ENCODE measurements around the gene ANKRD42.

ANKRD42 gene

DNA sequence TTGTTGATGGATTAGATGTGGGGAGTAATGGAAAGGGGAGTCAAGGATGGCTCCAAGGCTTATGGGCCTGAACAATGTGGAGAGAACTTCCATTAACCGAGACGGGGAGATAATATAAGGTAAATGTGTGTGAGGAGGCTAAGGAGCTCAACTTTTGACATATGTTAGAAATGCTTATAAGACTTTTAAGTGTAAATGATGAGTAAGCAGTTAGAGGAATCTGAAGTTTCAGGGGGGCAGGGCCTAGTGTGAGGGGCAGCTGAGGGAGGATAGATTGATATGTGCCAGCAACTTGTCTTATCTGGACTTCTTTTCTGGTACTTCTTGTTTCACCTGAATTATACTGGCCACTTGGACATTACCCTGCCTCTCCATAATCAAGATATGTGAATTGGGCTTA lies 29.9 kb downstream of the ANKRD42 start:
- Histone ChIP-seq H3K9ac (ENCODE audit: low read depth, low read length, poor library complexity, severe bottlenecking) (no peak overlapping the region), H3K9me2 (replicated peaks; ENCODE audit: low read depth, low read length) (no peaks in the 10 kb centered on the region), H3K4me3 (ENCODE audit: low read length, poor library complexity, severe bottlenecking) (no peak overlapping the region), H3K4me1 (ENCODE audit: insufficient read depth, low read length, poor library complexity, severe bottlenecking) (no peaks in the 10 kb centered on the region), H3F3A (ENCODE audit: low read depth) (no peaks in the 10 kb centered on the region), H2AFZ (ENCODE audit: low read length) (no peak overlapping the region), H3K27me3 (ENCODE audit: insufficient read depth, low read length, poor library complexity, severe bottlenecking) (no peaks in the 10 kb centered on the region), H4K20me1 (ENCODE audit: insufficient read depth, low read length, poor library complexity, severe bottlenecking) (no peaks in the 10 kb centered on the region), H3K9me3 (ENCODE audit: insufficient read depth, low read depth, low read length) (no peaks in the 10 kb centered on the region), H3K36me3 (ENCODE audit: insufficient read depth, low read length) (no peaks in the 10 kb centered on the region), H3K79me2 (ENCODE audit: insufficient read depth, low read length) (no peaks in the 10 kb centered on the region), H3K4me2 (ENCODE audit: low read depth, low read length, poor library complexity, severe bottlenecking) (no peak overlapping the region)
- TF ChIP-seq, protein P1, sequence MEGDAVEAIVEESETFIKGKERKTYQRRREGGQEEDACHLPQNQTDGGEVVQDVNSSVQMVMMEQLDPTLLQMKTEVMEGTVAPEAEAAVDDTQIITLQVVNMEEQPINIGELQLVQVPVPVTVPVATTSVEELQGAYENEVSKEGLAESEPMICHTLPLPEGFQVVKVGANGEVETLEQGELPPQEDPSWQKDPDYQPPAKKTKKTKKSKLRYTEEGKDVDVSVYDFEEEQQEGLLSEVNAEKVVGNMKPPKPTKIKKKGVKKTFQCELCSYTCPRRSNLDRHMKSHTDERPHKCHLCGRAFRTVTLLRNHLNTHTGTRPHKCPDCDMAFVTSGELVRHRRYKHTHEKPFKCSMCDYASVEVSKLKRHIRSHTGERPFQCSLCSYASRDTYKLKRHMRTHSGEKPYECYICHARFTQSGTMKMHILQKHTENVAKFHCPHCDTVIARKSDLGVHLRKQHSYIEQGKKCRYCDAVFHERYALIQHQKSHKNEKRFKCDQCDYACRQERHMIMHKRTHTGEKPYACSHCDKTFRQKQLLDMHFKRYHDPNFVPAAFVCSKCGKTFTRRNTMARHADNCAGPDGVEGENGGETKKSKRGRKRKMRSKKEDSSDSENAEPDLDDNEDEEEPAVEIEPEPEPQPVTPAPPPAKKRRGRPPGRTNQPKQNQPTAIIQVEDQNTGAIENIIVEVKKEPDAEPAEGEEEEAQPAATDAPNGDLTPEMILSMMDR (conservative IDR thresholded peaks at IDR 0.05; ENCODE audit: low read length): no peak
- no peak for TF ChIP-seq EZH2phosphoT487 (IDR thresholded peaks at IDR 0.05; ENCODE audit: borderline replicate concordance)

DNA sequence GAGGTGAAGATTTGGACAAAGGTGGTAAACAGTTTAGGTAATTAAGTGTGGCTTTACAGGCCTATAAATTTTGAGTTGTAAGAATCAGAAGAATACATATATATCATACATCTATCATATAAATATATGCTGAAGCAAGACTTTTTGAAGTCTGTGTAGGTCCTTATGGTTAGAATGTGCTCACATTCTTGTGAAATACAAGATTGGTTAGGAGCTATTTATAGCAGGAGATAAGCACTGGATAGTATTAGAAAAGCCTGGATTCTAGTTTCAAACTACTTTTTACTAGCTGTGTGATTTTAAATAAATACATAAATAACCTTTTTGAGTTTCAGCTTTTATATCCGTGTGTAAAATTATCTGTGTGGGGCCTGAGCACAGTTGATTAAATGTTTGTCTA lies 42.3 kb downstream of the ANKRD42 start:
- no peaks in the 10 kb centered on the region for H3K36me3 ChIP-seq (ENCODE audit: insufficient read depth, low read length)
- no peaks in the 10 kb centered on the region for H3F3A ChIP-seq (ENCODE audit: low read depth)
- H3K27me3 ChIP-seq (ENCODE audit: insufficient read depth, low read length, poor library complexity, severe bottlenecking): no peaks in the 10 kb centered on the region
- no peaks in the 10 kb centered on the region for H3K9me3 ChIP-seq (ENCODE audit: insufficient read depth, low read depth, low read length)
- no peak overlapping the region for H2AFZ ChIP-seq (ENCODE audit: low read length)
- no peak overlapping the region for H3K9ac ChIP-seq (ENCODE audit: low read depth, low read length, poor library complexity, severe bottlenecking)
- no peaks in the 10 kb centered on the region for H4K20me1 ChIP-seq (ENCODE audit: insufficient read depth, low read length, poor library complexity, severe bottlenecking)
- no peak overlapping the region for H3K4me3 ChIP-seq (ENCODE audit: low read length, poor library complexity, severe bottlenecking)
- TF ChIP-seq, protein P1 (conservative IDR thresholded peaks at IDR 0.05; ENCODE audit: low read length): no peak
- no peak for TF ChIP-seq EZH2phosphoT487 (IDR thresholded peaks at IDR 0.05; ENCODE audit: borderline replicate concordance)
- H3K9me2 ChIP-seq (replicated peaks; ENCODE audit: low read depth, low read length): no peaks in the 10 kb centered on the region
- H3K79me2 ChIP-seq (ENCODE audit: insufficient read depth, low read length): no peaks in the 10 kb centered on the region
- H3K4me2 ChIP-seq (ENCODE audit: low read depth, low read length, poor library complexity, severe bottlenecking): no peak overlapping the region
- H3K4me1 ChIP-seq (ENCODE audit: insufficient read depth, low read length, poor library complexity, severe bottlenecking): no peaks in the 10 kb centered on the region

DNA sequence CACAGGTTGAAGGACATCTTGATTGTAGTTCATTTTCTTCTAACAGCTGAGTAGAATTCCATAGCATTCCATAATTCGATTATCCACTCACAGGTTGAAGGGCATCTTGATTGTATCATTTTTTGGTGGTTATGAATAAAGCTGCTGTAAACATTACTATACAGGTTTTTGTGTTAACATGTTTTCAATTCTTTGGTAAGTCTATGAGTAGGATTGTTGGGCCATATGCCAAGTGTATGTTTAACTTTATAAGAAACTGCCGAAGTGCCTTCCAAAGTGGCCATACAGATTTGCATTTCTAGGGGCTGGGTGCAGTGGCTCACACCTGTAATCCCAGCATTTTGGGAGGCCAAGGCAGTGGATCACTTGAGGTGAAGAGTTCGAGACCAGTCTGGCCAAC lies 44.6 kb downstream of the ANKRD42 start:
- no peaks in the 10 kb centered on the region for H3K4me1 ChIP-seq (ENCODE audit: insufficient read depth, low read length, poor library complexity, severe bottlenecking)
- H3K36me3 ChIP-seq (ENCODE audit: insufficient read depth, low read length): no peaks in the 10 kb centered on the region
- H3K9ac ChIP-seq (ENCODE audit: low read depth, low read length, poor library complexity, severe bottlenecking): no peak overlapping the region
- H2AFZ ChIP-seq (ENCODE audit: low read length): no peak overlapping the region
- TF ChIP-seq, protein P1 (conservative IDR thresholded peaks at IDR 0.05; ENCODE audit: low read length): no peak
- TF ChIP-seq EZH2phosphoT487 (IDR thresholded peaks at IDR 0.05; ENCODE audit: borderline replicate concordance): no peak
- H3K9me2 ChIP-seq (replicated peaks; ENCODE audit: low read depth, low read length): no peaks in the 10 kb centered on the region
- no peaks in the 10 kb centered on the region for H4K20me1 ChIP-seq (ENCODE audit: insufficient read depth, low read length, poor library complexity, severe bottlenecking)
- no peaks in the 10 kb centered on the region for H3K27me3 ChIP-seq (ENCODE audit: insufficient read depth, low read length, poor library complexity, severe bottlenecking)
- no peaks in the 10 kb centered on the region for H3K9me3 ChIP-seq (ENCODE audit: insufficient read depth, low read depth, low read length)
- H3F3A ChIP-seq (ENCODE audit: low read depth): no peaks in the 10 kb centered on the region
- no peaks in the 10 kb centered on the region for H3K79me2 ChIP-seq (ENCODE audit: insufficient read depth, low read length)
- no peak overlapping the region for H3K4me2 ChIP-seq (ENCODE audit: low read depth, low read length, poor library complexity, severe bottlenecking)
- no peak overlapping the region for H3K4me3 ChIP-seq (ENCODE audit: low read length, poor library complexity, severe bottlenecking)
